Measurements from ENCODE around the gene AKAP6. TPM values are rescaled to one million over a fixed set of nuclear protein-coding genes. Genes with fewer than 3 reads are reported as not detected.

AKAP6 gene
- total and polyA plus RNA-seq, 2 of the 8 experiments (the other 6 are each of a cell fraction or from before 2014, with no cell fraction given), result 0.09 to 0.89 TPM

DNA sequence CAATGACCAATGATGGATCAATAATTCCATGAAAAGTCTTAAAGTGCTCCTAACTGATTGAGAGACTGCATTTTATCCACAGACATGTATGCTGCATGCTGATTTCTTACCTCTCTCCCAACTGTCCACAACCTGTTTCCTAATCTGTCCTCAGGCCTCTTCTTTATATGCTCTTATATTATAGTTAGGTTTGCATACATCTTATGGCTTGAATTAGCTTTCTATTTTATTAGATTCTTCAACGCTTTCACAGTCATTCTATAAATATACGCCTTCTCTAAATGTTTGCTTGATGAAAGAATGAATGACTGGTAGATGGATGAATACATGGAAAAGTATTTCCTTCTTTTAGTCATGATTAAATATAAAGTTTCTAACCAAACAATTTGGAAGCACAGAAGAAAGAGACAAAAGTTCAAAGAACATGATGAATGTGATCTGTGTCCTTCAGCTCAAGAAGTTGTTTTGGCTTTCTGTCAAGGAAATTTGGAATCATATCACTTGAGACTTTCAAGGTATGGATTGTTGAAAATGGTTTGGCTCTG lies 517.8 kb downstream of the AKAP6 start (continued):
- TF ChIP-seq CHD7 (IDR thresholded peaks at IDR 0.05; ENCODE audit: insufficient replicate concordance, low read length) (no peak), CTBP2 (IDR thresholded peaks at IDR 0.05; ENCODE audit: borderline replicate concordance, insufficient read depth, insufficient read length, low read length) (no peak), TEAD4 (IDR thresholded peaks at IDR 0.05; ENCODE audit: low read depth, low read length) (no peak), EZH2 (IDR thresholded peaks at IDR 0.05; ENCODE audit: low read depth, low read length, severe bottlenecking) (no peak), TAF1 (IDR thresholded peaks at IDR 0.05; ENCODE audit: low read depth, low read length) (no peak), CREB1 (IDR thresholded peaks at IDR 0.05) (no peak), GABPA (IDR thresholded peaks at IDR 0.05; ENCODE audit: borderline replicate concordance, insufficient read depth, low read length) (no peak), ASH2L (IDR thresholded peaks at IDR 0.05; ENCODE audit: low read length) (no peak), KDM1A (IDR thresholded peaks at IDR 0.05; ENCODE audit: borderline replicate concordance, low read length) (no peak), SP2 (IDR thresholded peaks at IDR 0.05; ENCODE audit: low read length) (no peak)
